Muscle of back (tissue), 11 donors: Measurements from ENCODE around the gene MLLT6. TPM values are rescaled to one million over a fixed set of nuclear protein-coding genes. Genes with fewer than 3 reads are reported as not detected.

Source experiments
- DNase-seq, 3 donors: peaks; one replicate each; pipeline versions ENCODE4 v3.0.0 to v3.0.0-alpha.2; 2013
- polyA plus RNA-seq, 10 donors: library from polyadenylated mRNA; unstranded; fragments of 120-200 nt; gene quantifications; one replicate each; pipeline ENCODE4 v1.2.1, GENCODE V29; 2013; ENCODE audit not compliant: insufficient read length in 10 of 10

Gene MLLT6
- polyA plus RNA-seq, 10 donors = 48.5 to 86.8 (median 59.7) TPM

DNA sequence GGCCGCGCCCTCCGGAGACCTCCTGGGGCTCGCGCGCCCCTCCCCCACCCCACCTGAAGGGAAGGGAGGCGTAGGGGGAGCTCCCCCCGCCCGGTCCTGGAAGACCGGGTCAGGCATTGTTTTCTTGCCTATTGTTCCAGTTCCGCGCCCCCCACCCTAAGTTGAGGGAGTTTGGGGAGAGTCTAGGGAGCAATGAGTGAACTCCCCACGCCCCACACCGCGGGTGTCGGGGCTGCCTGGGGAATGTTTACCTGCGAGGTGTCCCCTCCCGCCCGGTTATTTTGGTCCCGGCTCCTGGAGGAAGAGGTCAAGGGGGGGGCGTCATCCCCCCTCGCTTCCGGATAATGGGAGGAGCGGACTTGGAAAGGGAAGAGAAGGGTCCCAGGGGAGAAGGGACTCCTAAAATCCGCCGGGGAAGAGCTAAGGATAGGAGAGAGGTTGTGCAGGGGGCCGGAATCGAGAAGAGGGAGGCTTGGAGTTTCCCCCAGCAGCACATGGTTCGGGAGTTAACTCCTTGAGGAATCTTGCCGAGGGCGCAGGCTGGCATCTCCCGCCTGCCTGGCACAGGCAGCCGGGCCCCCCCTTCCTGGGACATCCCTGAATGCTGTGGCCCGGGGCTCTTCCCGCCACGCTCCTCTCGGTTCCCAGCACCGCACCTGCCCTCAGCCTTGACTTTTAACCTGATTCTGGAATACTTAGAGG lies 881 bp downstream of the MLLT6 start:
- DNase-seq = peak in 2 of 3 donors; percentile 59 to 74

DNA sequence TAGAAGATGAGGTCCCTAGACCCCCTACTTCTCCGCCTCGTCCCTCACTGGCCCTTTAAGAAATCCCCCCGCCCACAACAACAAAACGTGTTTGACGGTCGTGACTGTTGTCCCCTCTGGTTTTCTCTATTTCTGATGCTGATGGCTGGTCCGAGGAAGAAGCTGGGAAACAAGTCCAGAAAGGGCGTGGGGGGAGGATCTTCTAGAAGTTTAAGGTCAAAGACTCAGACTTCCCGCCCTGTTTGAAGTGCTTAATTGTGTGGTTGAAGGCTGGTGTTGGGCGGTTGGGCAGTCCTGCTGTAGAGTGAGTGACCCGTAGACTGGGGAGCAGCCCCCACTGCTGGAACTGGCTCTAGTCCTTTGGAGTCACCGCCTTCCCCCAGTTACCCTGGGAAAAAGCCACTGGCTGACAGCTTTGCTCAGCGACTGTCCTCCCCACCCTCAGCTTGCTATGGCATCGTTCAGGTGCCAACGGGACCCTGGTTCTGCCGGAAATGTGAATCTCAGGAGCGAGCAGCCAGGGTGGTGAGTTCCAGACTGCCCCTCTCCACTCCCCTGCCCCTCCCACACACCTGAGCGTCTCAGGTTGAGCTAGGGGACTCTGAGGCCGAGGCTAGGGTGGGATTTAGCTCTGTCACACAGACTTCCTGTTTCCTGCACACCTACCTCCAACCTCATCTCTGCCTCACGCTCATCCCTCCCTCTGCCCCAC lies 1.6 kb downstream of the MLLT6 start:
- peak in 1 of 3 donors; percentile 61 for DNase-seq

DNA sequence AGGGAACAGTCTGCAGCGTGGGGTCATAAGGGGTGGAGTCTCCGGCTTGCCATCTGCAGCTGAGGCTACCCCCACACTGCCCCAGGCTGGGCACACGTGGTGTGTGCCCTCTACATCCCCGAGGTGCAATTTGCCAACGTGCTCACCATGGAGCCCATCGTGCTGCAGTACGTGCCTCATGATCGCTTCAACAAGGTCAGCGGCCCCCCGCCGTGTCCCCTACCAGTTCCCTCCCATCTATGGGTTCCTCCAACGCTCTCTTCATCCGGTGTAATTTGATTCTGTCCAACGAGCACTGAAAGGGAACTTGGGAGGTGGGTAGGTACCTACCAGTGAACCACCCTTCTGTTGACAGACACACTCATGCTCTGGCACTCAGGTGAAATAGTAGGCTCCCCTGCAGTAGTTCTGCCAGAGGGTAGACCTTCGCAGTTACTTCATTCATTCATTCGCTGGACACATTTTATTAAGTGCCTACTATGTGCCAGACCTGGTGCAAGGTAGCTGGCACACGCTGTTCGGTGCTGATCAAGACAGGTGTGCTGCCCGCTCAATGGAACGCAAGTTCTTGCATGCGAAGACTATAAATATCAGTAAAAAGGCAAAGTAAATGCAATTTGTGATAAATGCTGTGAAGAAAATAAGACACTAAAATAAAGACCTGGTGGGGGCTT lies 2.7 kb downstream of the MLLT6 start:
- peak in 1 of 3 donors; percentile 2 for DNase-seq

DNA sequence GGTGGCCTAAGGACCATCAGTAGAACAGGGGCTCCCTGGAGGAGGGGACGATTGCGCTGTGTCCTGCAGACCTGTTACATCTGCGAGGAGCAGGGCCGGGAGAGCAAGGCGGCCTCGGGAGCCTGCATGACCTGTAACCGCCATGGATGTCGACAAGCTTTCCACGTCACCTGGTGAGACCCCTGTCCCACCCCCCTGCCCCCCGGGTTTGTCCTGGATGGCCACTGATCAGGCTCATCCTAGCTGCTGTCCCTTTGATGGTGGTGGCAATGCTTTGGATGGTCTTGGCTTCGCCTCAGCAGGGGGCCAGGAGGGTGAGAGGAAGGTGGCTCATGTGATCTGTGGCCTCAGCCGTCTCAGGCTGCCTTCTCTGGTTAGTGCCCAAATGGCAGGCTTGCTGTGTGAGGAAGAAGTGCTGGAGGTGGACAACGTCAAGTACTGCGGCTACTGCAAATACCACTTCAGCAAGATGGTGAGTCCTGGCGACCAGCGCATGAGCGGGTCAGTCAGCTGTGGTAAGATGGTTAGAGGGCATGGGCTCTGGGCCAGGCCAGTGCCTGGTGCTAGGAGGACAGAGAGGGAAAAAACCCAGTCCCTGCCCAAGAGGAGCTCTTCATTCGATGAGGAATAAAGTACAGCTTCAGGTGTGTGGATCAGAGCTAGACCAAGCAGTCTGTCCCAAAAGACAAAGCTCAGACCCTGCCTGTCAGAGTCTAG lies 4.2 kb downstream of the MLLT6 start:
- DNase-seq = no peak

DNA sequence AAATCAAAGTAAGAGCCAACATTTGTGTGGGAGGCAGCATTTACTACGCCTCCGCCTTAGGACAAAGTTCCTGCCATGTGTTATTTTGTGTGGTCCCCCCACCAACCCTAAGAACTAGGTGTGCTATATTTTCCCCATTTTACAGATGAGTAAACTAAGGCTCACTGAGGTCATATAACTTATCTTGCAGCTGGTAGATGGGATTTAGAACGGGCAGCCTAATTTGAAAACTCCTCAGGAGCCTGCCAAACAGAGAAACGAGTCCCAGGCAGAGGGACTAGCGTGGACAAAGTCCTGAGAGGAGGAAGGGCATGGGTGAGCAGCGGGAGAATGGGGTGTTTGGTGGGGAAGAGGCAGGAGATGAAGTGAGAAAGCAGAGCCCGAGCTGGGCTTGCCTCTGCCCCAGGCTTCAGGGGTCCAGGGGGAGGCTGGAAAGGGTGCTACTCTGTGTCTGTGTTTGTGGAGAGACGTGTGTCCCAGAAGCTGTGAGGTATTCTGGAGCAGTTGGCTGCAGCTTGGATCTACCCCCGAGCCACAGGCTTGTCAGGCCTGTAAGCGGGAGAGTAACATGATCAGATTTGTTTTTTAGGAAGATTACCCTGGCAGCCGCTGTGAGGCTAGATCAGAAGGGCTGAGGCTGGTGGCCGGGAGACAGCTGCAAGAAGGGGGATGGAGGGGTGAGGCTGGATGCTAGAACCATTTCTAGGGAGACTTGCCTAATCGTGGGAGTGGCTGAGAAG lies 5.0 kb downstream of the MLLT6 start:
- DNase-seq = peak in 2 of 3 donors; percentile 51 to 61

DNA sequence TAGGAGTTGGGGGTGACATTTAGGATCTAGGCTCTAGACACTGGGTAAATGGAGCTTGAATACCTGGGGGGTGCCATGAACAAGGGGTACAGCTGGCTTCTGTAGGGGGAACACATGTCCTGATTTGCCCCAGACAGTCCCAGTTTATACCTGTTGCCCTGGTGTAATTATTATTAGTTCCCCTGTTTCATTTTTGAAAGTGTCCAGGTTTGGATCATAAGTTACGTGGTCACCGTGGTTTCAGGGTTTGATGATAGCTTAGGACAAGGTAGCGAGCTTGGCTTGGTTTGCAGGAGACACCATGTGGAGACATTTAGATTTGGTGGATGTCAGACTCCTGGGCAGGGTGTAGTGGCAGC lies 5.5 kb downstream of the MLLT6 start:
- DNase-seq = no peak

DNA sequence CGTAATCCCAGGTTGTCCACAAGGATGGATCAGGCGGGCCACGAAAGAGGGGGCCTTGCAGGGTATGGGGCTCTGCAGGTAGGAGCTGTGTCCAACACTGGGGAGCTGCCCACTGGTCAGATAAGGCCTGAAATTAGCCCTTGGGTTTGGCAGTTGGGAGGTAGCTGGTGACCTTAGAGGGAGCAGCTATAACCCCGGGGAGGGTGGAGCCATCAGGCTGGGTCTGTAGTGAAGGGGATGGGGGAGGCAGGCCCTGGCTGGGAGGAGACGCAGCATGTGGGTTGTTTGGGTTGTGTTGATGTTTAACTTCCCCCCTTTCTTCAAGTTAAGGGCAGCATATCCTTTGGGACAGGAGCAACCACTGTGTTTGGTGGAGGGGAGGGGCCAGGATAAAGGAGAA lies 5.9 kb downstream of the MLLT6 start:
- DNase-seq = no peak

DNA sequence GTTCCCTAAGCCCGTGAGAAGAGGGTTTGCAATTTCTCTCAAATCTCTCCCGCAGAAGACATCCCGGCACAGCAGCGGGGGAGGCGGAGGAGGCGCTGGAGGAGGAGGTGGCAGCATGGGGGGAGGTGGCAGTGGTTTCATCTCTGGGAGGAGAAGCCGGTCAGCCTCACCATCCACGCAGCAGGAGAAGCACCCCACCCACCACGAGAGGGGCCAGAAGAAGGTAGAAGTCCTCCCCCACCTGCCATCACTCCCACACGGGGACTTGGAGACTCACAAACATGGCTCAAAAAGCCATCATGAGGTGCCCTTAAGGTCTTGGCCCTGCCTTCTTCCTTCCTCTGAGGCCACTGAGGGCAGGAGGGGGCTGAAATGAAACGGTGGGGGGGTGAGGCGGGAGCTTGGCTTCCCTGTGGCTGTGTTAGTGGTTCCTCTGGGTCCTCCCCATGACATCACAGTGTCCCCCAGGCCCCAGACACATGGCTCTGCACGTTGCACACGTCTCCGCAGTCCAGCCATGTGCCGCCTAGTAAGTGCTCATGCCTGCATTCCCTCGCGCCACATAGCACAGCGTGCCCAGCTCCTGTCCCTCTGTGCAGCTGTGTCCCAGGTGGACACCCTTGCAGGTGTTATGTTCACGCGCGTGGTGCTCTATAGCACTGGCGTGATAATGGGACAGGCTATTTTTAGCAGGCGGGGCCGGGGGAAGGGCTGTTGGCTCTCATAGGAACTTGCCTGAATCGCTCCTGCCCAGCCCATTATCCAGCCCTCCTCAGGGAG lies 6.9 kb downstream of the MLLT6 start:
- no peak for DNase-seq

DNA sequence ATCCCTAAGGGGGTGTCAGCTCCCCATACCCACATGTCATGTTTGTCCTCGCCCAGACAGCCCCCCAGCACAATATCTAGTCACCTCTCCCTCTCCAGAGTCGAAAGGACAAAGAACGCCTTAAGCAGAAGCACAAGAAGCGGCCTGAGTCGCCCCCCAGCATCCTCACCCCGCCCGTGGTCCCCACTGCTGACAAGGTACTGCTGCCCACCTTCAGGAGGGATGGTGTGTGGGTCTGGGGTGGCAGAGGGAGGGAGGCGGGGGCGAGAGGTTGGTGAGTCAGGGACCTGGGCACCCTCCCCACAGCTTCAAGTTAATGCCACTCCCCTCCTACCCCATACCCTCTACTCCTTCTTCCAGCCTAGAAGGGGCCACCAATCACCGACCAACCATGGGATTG lies 7.5 kb downstream of the MLLT6 start:
- no peak for DNase-seq

DNA sequence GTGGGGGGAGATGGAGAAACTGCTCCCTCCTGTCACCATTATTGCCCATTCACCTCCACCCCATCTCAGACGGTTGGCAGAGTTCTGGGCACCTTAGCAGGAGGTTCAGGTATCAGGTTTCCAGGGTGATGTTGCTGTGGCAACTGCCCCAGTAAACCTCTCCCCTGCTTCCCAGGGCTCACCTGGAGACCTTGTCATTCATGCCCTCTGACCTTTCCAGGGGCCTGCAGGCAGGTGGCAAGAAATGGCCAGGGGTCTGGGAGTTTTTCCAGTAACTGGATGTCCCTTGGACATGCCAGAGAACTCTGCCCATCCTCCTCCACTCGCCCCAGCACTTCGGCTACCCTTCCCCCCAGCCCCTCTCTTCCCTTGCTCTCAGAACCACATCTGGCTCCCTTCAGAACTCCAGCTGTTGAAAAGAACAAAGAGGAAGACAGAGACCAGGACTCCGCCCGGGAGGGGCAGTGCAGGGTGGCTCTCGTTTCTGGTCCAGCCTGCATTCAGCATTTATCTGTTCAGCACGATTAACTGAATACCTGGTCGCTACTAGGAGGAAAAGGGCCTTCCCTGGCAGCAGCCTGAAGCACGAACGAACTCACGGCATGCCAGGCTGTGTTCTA lies 8.5 kb downstream of the MLLT6 start:
- no peak for DNase-seq

DNA sequence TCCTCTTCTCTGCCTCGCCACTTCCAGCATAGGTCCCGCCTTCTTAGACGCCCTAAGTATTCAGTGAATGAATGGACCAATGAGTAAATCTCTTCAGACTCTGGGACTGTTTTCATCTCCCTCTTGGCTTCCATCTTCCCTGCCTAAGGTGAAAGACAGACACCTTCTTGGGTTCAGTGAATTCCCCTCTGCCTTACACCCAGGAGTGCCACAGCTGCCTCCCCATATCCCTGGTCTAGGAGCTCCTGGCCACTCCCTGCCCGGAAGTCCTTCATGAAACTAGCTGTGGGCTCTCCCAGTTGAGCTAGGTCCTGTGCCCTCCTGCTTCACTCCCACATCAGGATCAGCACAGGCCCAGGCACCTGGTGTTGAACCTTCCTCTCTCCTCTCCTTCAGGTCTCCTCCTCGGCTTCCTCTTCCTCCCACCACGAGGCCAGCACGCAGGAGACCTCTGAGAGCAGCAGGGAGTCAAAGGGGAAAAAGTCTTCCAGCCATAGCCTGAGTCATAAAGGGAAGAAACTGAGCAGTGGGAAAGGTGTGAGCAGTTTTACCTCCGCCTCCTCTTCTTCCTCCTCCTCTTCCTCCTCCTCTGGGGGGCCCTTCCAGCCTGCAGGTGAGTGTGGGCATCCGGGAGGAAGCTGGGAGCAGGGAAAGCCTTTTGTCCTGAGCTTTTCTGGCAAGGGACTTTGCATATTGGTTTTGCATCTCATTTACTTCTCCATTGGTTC lies 10.3 kb downstream of the MLLT6 start:
- no peak for DNase-seq

DNA sequence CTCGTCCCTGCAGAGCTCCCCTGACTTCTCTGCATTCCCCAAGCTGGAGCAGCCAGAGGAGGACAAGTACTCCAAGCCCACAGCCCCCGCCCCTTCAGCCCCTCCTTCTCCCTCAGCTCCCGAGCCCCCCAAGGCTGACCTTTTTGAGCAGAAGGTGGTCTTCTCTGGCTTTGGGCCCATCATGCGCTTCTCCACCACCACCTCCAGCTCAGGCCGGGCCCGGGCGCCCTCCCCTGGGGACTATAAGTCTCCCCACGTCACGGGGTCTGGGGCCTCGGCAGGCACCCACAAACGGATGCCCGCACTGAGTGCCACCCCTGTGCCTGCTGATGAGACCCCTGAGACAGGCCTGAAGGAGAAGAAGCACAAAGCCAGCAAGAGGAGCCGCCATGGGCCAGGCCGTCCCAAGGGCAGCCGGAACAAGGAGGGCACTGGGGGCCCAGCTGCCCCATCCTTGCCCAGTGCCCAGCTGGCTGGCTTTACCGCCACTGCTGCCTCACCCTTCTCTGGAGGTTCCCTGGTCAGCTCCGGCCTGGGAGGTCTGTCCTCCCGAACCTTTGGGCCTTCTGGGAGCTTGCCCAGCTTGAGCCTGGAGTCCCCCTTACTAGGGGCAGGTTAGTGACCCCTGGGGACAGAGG lies 11.4 kb downstream of the MLLT6 start:
- no peak for DNase-seq

DNA sequence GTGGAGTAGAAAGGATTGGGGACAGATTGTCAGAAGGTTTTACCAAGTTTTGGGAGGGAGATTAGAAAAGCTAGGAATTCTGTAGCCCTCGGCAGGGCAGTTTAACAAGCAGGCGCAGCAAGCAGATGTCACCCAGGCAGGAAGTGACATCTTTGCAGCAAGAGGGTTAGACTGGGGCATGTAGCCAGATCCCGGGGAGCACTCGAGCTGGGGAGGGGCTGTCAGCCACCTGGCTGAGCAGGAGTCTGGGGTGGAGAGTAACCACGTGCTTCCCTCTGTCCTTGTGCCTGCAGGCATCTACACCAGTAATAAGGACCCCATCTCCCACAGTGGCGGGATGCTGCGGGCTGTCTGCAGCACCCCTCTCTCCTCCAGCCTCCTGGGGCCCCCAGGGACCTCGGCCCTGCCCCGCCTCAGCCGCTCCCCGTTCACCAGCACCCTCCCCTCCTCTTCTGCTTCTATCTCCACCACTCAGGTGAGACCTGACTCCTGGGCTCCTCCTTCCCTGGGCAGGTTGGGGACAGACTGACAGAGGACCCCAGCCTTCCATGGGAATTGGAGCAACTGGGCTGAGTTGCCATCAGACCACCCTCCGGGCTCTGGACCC lies 12.2 kb downstream of the MLLT6 start:
- no peak for DNase-seq

DNA sequence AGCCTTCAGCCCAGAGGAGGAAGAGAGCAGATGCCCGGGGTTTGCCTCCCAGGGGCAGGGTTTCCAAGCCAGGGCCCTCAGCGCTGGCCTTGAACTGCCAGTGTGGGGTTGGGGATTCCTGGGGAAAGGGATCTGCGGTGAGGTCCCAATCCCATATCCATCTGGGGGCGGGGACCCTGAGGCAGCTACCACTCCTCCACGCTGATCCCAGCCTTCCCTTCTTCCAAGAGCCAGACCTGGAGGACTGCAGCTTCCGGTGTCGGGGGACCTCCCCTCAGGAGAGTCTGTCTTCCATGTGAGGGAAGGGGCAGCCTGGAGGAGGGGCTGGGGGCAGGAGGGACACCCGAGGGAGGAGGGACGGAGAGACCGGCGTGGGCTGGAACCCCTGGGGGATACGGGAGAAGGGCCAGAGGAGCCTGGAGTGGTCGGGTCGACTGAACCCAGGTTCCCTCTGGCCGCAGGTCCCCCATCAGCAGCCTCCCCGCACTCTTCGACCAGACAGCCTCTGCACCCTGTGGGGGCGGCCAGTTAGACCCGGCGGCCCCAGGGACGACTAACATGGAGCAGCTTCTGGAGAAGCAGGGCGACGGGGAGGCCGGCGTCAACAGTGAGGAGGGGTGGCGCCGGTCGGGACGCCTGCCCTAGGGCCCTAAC lies 14.3 kb downstream of the MLLT6 start:
- no peak for DNase-seq

DNA sequence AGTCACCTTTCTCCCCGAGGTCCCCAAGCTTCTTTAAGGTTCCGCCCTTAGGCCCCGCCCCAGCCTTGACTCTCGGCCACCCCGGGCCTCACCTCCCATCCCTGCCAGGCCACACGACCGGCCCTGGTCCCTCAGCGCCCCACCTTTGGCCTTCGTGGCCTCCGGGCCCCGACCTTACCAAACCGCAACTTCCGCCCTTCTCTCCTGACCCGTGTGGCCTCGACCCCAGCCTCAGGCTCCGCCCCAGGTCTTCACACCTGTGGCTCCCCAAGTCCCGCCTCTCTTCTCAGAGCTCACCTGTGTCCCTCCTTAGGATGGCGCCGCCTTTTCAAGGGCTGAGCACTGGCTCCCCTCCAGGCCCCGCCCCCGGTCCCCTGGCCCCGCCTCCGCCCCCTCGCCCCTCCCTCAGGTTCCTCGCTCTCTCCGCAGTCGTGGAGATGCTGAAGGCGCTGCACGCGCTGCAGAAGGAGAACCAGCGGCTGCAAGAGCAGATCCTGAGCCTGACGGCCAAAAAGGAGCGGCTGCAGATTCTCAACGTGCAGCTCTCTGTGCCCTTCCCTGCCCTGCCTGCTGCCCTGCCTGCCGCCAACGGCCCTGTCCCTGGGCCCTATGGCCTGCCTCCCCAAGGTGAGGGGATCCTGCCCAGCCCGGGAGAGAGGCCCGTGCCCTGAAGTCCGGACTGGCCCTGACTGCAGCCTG lies 15.0 kb downstream of the MLLT6 start:
- DNase-seq = no peak

DNA sequence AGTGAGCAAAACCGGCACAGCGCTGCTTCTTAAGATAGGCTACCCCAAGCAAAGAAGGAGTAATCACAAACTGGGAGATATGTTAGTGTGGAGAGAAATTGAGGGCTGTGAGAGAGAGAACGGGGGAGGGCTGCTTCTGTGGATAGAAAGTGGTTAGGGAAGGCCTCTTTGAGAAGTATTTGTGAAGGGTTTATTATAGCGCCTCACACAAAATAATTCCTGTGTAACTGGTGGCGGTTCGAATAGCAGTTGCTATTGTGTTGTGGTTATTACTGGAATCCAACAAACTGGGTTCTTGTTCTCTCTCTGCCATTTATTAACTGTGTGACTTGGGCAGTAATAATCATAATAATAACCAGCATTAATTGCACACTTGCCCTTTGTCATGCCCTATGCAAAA lies 15.9 kb downstream of the MLLT6 start:
- no peak for DNase-seq

DNA sequence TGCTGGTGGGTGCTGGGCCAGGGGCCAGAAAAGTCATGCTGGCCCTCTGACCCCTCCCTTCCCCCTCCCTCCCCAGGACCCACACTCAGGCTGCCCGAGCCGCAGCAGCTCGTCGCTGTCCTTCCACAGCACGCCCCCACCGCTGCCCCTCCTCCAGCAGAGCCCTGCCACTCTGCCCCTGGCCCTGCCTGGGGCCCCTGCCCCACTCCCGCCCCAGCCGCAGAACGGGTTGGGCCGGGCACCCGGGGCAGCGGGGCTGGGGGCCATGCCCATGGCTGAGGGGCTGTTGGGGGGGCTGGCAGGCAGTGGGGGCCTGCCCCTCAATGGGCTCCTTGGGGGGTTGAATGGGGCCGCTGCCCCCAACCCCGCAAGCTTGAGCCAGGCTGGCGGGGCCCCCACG lies 16.7 kb downstream of the MLLT6 start:
- no peak for DNase-seq
